Muscle layer of duodenum (tissue), 2 donors: Measurements from ENCODE around the gene CYP4F22.

Experiments used
- H3K27ac ChIP-seq: one replicate; pipeline ENCODE4 v1.7.0; 2013; ENCODE audit warnings: mild to moderate bottlenecking, low read length
- H3K27me3 ChIP-seq: one replicate; pipeline ENCODE4 v1.7.0; 2013; ENCODE audit warnings: low read depth, mild to moderate bottlenecking, control low read depth, low read length
- H3K36me3 ChIP-seq, 2 donors: one replicate each; pipeline ENCODE4 v1.7.0; 2013; ENCODE audit warnings: low read length in 2 of 2, control low read depth in 1 of 2, mild to moderate bottlenecking in 1 of 2; ENCODE audit not compliant: insufficient read depth in 2 of 2, control insufficient read depth in 1 of 2
- H3K4me1 ChIP-seq, 2 donors: one replicate each; pipeline ENCODE4 v1.7.0; 2013; ENCODE audit warnings: low read length in 2 of 2, mild to moderate bottlenecking in 2 of 2, control low read depth in 1 of 2, moderate library complexity in 1 of 2; ENCODE audit not compliant: insufficient read depth in 2 of 2, control insufficient read depth in 1 of 2
- H3K4me3 ChIP-seq, 2 donors: one replicate each; pipeline ENCODE4 v1.7.0; 2013; ENCODE audit warnings: low read length in 2 of 2, low read depth in 1 of 2, mild to moderate bottlenecking in 1 of 2
- H3K9me3 ChIP-seq, 2 donors: one replicate each; pipeline ENCODE4 v1.7.0; 2013; ENCODE audit warnings: low read length in 2 of 2, control low read depth in 1 of 2, mild to moderate bottlenecking in 1 of 2; ENCODE audit not compliant: control insufficient read depth in 1 of 2
- donor health status: healthy.

CYP4F22 gene

DNA sequence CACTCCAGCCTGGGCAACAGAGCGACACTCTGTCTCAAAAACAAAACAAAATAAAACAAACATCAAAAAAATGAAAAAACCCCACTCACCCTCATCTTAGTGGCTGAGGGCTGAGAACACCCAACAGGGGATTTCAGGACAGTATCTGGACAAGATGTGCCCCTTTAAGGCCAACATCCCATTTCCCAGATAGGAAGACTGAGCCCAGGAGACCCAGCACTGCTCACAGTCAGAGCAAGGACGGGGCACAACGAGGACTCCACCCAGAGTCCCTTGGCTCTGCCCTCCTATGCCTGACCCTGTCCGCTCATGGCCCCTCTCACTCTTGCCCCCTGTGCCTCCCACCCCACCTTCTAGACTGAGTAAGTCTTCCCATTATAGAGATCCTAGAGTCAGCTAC is 53.8 kb downstream of the CYP4F22 start:
- Histone ChIP-seq H3K27ac (no peak overlapping the region), H3K4me1 (no peaks in the 10 kb centered on the region), H3K4me3 (no peak overlapping the region), H3K9me3 (no peaks in the 10 kb centered on the region), H3K27me3 (peaks cover 4% of the 10 kb centered on the region), H3K36me3 (no peaks in the 10 kb centered on the region)

DNA sequence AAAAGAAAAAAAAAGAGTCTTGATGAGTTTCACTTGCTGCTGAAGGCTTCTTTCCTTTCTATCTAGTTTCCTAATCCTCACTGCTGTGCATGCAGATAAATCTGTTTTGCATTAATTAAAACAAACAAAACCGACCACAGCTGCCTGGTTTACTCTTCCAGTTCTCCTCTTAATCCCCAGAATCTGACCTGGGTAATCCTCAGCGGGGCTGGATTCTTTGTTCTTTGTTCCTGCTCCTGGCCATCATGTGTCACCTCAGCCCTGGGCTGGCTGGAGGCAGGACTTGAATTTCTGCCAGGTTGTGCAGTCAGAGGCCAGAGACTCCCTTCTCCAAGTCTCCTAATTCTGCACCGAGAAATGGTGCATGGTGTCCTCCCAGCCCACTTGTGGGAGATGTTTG is 54.5 kb downstream of the CYP4F22 start:
- H3K27me3 ChIP-seq: peaks cover 4% of the 10 kb centered on the region
- H3K9me3 ChIP-seq: no peaks in the 10 kb centered on the region
- H3K27ac ChIP-seq: no peak overlapping the region
- H3K36me3 ChIP-seq: no peaks in the 10 kb centered on the region
- H3K4me1 ChIP-seq: no peaks in the 10 kb centered on the region
- no peak overlapping the region for H3K4me3 ChIP-seq

DNA sequence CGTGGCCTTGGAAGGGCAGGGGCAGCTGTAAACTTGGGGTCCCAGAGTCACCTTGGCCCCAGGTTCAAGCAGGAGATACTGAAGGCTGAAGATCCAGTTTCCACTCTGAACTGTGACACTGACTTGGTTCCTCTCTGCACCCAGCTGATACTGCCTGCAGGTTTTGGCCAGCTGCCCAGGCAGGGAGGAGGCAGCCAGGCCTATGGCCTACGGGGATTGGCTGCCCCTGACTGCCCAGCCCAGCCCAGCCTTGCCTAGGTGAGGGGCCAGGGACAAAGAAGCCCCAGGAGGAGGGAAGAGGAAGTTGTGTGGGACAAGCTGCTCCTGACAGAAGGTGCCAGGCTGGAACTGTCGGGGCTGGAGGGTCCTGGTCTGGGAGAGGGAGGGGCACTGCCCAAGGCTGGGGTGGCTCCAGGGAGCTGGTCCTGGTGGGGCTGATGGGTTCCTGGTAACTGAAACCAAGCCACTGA is 55.0 kb downstream of the CYP4F22 start:
- Histone ChIP-seq H3K4me1 (no peaks in the 10 kb centered on the region), H3K27ac (no peak overlapping the region), H3K27me3 (peaks cover 4% of the 10 kb centered on the region), H3K36me3 (no peaks in the 10 kb centered on the region), H3K9me3 (no peaks in the 10 kb centered on the region), H3K4me3 (no peak overlapping the region)

DNA sequence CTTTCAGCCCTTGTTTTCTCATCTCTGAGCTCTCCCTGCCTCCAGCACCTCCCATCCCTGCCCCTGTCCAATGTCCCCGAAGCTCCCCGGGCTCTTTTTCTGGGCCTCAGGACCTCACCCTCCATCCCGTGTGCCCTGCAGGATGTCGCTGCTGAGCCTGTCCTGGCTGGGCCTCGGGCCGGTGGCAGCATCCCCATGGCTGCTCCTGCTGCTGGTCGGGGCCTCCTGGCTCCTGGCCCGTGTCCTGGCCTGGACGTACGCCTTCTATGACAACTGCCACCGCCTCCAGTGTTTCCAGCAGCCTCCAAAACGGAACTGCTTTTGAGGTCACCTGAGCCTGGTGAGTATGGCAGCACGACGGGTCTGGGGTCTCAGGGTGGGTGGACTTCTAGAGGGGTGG is 55.6 kb downstream of the CYP4F22 start:
- Histone ChIP-seq H3K4me1 (no peaks in the 10 kb centered on the region), H3K9me3 (no peaks in the 10 kb centered on the region), H3K27me3 (peaks cover 4% of the 10 kb centered on the region), H3K27ac (no peak overlapping the region), H3K36me3 (no peaks in the 10 kb centered on the region), H3K4me3 (no peak overlapping the region)

- H3K4me1 ChIP-seq: no peaks in the 10 kb centered on the region
Measured at GRCh38 chr19:15564534-15565168, 56.3 kb downstream of the CYP4F22 start.

DNA sequence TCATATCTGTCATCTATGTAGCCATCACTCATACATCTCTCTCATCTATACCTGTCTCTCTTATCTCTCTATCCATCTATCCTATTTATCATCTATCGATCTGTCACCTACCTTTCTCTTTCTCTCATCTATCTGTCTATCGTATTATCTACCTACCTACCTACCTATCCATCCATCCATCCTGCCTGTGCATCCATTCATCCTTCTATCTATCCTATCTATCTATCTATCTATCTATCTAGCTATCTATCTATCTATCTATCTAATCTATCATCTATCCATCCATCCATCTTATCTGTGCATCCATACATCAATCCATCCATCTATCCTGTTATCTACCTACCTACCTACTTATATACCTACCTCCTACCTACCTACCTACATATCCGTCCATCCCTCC is 62.1 kb downstream of the CYP4F22 start:
- Histone ChIP-seq H3K9me3 (no peaks in the 10 kb centered on the region), H3K36me3 (no peaks in the 10 kb centered on the region), H3K4me3 (no peak overlapping the region), H3K27ac (no peak overlapping the region), H3K4me1 (no peaks in the 10 kb centered on the region), H3K27me3 (peaks cover 6% of the 10 kb centered on the region)

More at GRCh38 chr19:15564534-15565168, 56.3 kb downstream of the CYP4F22 start:
- Histone ChIP-seq H3K4me3 (no peak overlapping the region), H3K36me3 (no peaks in the 10 kb centered on the region), H3K9me3 (no peaks in the 10 kb centered on the region), H3K27me3 (peaks cover 4% of the 10 kb centered on the region), H3K27ac (no peak overlapping the region)

GRCh38 chr19:15575406-15575805 is 67.1 kb downstream of the CYP4F22 start:
- H3K27me3 ChIP-seq: no peaks in the 10 kb centered on the region
- no peaks in the 10 kb centered on the region for H3K4me1 ChIP-seq
- no peak overlapping the region for H3K27ac ChIP-seq
- H3K9me3 ChIP-seq: no peaks in the 10 kb centered on the region
- H3K4me3 ChIP-seq: no peak overlapping the region
- no peaks in the 10 kb centered on the region for H3K36me3 ChIP-seq

DNA sequence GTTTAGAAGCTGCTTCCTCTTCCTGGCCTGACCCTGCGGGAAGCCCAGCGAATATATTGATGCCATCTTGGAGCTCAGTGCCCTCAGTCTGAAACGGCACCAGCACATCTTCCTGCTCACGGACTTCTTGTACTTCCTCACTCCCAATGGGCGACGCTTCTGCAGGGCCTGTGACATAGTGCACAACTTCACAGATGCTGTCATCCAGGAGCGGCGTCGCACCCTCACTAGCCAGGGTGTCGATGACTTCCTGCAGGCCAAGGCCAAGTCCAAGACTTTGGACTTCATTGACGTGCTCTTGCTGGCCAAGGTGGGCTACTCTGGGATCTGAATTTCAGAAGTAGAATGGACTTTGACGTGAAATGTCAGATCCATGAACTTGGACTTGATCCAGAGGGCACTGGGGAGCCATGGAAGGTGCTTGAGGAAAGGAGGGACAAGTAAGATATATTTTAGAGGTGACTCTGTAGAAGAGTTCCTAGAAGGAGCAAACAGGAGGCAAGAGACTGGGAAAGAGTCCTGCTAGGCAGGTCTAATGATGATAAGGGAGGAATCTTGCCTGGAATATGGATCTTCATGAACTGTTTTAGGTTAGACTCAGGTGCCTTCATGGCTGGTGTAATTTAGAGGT is 68.3 kb downstream of the CYP4F22 start:
- no peak overlapping the region for H3K4me3 ChIP-seq
- no peaks in the 10 kb centered on the region for H3K4me1 ChIP-seq
- no peak overlapping the region for H3K27ac ChIP-seq
- H3K9me3 ChIP-seq: no peaks in the 10 kb centered on the region
- no peaks in the 10 kb centered on the region for H3K27me3 ChIP-seq
- H3K36me3 ChIP-seq: no peaks in the 10 kb centered on the region

DNA sequence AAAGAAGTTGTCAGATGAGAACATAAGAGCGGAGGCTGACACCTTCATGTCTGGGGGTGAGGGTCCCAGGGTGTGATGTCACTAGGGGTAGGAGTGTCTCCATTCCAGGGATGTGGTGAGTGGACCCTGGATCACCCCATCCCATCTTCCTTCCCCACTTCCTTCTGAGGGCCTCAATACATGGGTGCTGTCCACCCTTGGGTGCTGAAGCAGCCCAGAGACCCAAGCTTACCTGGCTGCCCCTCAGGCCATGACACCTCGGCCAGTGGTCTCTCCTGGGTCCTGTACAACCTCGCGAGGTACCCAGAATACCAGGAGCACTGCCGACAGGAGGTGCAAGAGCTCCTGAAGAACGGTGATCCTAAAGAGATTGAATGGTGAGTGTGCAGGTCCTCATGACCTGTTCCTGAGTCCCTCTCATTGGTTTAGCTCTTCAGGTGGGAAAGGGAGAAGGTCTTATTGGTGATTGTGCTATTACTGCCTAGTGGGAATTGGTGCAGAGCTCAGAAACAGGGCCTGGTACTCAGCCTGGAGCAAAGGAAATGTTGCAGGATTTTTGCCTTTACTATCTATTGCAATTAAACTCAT is 69.0 kb downstream of the CYP4F22 start:
- no peaks in the 10 kb centered on the region for H3K4me1 ChIP-seq
- no peaks in the 10 kb centered on the region for H3K9me3 ChIP-seq
- H3K27me3 ChIP-seq: no peaks in the 10 kb centered on the region
- H3K27ac ChIP-seq: no peak overlapping the region
- H3K4me3 ChIP-seq: no peak overlapping the region
- H3K36me3 ChIP-seq: no peaks in the 10 kb centered on the region

- Histone ChIP-seq H3K9me3 (no peaks in the 10 kb centered on the region), H3K4me3 (no peak overlapping the region), H3K27ac (no peak overlapping the region), H3K4me1 (peaks cover 0 to 6% of the 10 kb centered on the region in 2 donors), H3K27me3 (peaks cover 6% of the 10 kb centered on the region), H3K36me3 (no peaks in the 10 kb centered on the region)
Measured at GRCh38 chr19:15583346-15583745, 75.0 kb downstream of the CYP4F22 start.

DNA sequence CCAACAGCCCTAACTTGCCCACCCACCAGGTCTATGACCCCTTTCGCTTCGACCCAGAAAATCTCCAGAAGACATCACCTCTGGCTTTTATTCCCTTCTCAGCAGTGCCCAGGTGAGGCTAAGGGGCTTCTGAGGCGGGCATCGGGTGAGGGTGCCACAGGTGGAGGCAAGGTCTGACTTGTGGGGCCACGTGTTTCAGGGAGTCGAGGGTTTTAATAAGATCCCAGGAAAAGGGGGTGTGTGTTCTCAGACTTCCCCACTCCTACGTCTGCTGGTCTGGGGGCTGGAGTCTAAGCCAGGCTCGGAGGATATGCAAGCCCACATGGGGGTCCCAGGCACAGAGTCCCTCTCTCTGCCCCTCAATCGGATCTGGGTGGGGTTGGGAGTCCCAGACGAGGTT is 75.8 kb downstream of the CYP4F22 start:
- no peaks in the 10 kb centered on the region for H3K9me3 ChIP-seq
- no peaks in the 10 kb centered on the region for H3K36me3 ChIP-seq
- no peak overlapping the region for H3K27ac ChIP-seq
- H3K27me3 ChIP-seq: peaks cover 6% of the 10 kb centered on the region
- no peak overlapping the region for H3K4me3 ChIP-seq
- peaks cover 0 to 6% of the 10 kb centered on the region in 2 donors for H3K4me1 ChIP-seq
